Activated CD4-positive, alpha-beta T cell treated with anti-CD3 and anti-CD28 coated beads, Interleukin-2, amount 10 ng/mL, durations not matched to agents 24 days and 14 days (primary cell): Measurements from ENCODE around the gene SAMD10. TPM values are rescaled to one million over a fixed set of nuclear protein-coding genes. Genes with fewer than 3 reads are reported as not detected.
"Not testable (repeated sequence)": the region's sequence is repeated elsewhere in the genome, so short reads cannot be mapped to it uniquely, and the experiment has no call there.

ENCODE experiments used
- DNase-seq: peaks from one replicate; pipeline ENCODE4 v3.0.0; 2022
- H3K27ac Mint-ChIP-seq: one replicate; pipeline ENCODE4 v1.8.0; 2022; ENCODE audit warnings: mild to moderate bottlenecking, mixed read lengths
- H3K27me3 Mint-ChIP-seq: one replicate; pipeline ENCODE4 v1.8.0; 2022; ENCODE audit warnings: mixed read lengths
- H3K36me3 Mint-ChIP-seq: one replicate; pipeline ENCODE4 v1.8.0; 2022; ENCODE audit warnings: low read depth, mild to moderate bottlenecking, mixed read lengths
- H3K4me1 Mint-ChIP-seq: one replicate; pipeline ENCODE4 v1.8.0; 2021; ENCODE audit warnings: mixed read lengths
- H3K4me3 Mint-ChIP-seq: one replicate; pipeline ENCODE4 v1.8.0; 2022; ENCODE audit warnings: mild to moderate bottlenecking, moderate library complexity, mixed read lengths
- H3K9me3 Mint-ChIP-seq: one replicate; pipeline ENCODE4 v1.8.0; 2021; ENCODE audit warnings: mixed read lengths
- intact Hi-C: fragments of 100-400 bp; cut with micrococcal nuclease; formaldehyde crosslinking; loops from one replicate; pipeline ENCODE4 v1.15.1; 2023
- total RNA-seq: library from RNA; stranded (reverse); gene quantifications from 2 replicates; pipeline ENCODE4 v1.2.3, GENCODE V29; 2022

The SAMD10 gene
- 34.4 and 37.5 TPM in 2 replicates for total RNA-seq

DNA sequence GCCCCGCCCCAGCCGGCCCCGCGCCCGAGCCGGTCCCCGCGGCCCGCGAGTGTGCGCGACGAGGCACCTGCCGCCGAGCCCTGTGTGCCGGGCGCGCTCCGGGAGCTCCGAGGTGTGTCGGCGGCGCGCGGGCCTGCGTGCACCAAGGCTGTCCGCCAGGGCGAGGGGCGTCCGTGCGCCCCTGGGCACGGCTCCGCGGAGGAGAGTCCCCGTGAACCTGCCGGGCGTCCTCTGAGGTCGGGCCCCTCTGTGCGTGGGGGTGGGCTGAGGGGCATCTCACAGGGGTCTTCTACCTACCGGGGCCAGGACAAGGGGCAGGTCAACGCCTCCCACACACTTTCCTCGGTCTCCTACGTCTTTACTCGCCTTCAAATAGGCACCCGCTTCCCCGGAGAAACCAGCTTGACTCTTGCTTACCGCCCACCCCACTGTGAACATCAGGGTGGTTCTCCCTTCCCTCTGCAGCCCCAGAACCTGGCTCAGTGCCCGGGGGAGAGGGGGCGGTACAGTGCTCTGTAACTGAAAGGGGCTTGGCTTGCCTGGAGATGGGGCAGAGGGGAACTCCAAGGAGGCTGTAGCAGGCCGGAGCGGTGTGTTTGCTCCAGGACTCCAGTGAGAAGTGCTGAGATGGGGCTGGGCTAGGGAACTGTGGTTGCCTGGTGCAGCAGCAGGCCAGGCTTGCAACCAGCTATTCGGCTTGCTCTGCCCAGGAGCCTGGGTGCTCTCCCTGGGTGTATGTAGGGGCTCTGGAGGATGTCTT, at the start of gene SAMD10:
SAMD10 (minus strand) TSS at position 86 of the 760 bp plus-strand sequence. CDS start 175 bp downstream, outside the sequence.
- Mint-ChIP-seq H3K9me3 (no peaks in the 10 kb centered on the region), H3K27me3 (no peaks in the 10 kb centered on the region), H3K27ac (peak within 1 kb of the TSS; percentile 100), H3K36me3 (peaks cover 41% of the 10 kb centered on the region), H3K4me1 (peaks cover 61% of the 10 kb centered on the region), H3K4me3 (peak within 1 kb of the TSS; percentile 99)
- intact Hi-C loops: loop anchor here (1.0 to 10.0 kb wide), 8 partner anchors 59 to 442 kb away; partner anchors contain the start of genes DNAJC5, GMEB2, LIME1 and PTK6
- peak; percentile 90 for DNase-seq

DNA sequence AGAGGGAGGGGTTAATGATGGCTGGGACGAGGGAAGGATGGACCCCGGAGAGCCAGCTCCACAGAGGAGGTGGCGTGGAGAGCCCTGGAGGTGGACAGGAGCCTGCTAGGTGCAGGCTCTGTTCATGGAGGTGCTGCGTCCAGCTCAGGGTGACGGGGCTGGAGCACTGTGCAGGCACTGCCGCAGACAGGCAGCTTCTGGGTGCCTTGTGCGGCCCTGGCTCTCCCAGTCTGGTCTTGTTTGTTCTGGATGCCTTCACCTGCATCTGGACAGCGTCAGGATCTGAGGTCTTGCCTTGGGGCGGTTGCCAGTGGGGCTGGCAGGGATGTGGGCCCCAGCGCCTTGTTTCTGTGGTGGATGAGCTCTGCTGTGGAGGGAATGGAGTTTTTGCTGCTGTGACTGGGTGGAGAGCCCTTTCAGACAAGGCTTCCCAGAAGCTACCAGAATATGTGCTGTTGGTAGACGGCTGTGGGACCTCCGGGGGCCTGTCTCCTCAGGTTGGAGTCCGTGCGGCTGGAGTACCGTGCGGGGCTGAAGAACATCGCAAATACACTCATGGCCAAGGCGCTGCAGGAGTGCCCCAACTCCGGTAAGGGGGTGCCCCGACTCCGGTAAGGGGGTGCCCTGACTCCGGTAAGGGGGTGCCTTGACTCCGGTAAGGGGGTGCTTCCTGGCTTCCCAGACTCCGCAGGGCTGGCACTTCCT, 48.7 kb upstream of the SAMD10 start:
- Mint-ChIP-seq H3K27ac (no peak overlapping the region), H3K36me3 (peaks cover 59% of the 10 kb centered on the region), H3K4me1 (no peaks in the 10 kb centered on the region), H3K4me3 (no peak overlapping the region), H3K27me3 (no peaks in the 10 kb centered on the region), H3K9me3 (no peaks in the 10 kb centered on the region)
- no peak for DNase-seq
- intact Hi-C loops: no loop called here

DNA sequence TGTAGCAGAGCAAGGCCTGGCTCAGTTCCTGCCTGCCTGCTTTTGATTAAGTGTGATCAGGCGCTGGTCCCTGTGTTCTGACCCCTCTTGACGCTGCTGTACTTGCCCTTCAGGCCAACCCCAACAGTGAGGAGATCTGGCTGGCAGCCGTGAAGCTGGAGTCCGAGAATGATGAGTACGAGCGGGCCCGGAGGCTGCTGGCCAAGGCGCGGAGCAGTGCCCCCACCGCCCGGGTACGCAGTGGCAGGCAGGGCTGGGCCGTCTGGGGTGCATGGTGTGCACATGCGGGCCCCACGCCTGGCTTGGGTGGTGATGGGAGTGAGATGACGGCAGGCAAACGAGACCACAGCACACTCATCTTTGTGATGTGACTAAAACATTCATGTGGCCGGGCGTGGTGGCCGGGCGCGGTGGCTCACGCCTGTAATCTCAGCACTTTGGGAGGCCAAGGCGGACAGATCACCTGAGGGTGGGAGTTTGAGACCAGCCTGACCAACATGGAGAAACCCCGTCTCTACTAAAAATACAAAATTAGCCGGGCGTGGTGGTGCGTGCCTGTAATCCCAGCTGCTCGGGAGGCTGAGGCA, 46.5 kb upstream of the SAMD10 start:
- no peaks in the 10 kb centered on the region for H3K9me3 Mint-ChIP-seq
- intact Hi-C loops: no loop called here
- peaks cover 65% of the 10 kb centered on the region for H3K36me3 Mint-ChIP-seq
- H3K27ac Mint-ChIP-seq: no peak overlapping the region
- no peaks in the 10 kb centered on the region for H3K27me3 Mint-ChIP-seq
- H3K4me3 Mint-ChIP-seq: no peak overlapping the region
- H3K4me1 Mint-ChIP-seq: no peaks in the 10 kb centered on the region
- DNase-seq: no peak

DNA sequence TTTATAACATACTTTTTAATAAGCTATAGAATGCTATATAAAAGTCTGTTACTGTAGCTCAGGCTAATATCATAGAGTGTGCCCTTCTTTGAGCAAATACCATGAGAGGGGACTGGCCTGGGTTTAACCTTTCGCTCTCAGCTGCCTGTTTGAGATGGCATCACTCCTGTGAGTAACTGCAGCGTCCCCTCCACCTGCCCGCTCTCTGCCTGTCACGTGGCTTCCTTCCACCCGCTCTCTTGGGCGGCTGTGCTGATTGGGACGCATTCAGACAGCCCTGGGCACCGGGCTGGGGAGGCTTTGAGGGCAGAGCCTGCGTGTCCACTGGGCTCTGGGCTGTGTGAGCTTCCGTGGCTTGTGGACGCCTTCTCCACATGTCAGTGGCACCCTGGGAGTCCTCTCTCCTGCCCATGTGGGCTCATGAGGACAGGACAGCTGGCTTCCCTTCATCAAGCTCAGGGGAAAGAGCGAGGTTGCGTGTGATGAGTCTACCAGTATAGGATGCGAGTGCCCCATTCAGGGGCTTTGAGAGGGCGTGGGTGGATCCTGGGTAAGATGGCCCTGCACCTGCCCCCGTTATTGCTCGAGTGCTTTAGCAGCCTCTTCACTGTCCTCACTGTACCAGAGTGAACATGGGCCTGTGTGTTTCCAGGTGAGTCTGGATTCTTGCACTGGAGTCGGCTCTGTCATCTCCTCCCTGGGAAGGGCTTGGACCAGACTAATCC, 45.8 kb upstream of the SAMD10 start:
- no peaks in the 10 kb centered on the region for H3K9me3 Mint-ChIP-seq
- no peaks in the 10 kb centered on the region for H3K4me1 Mint-ChIP-seq
- no peak overlapping the region for H3K27ac Mint-ChIP-seq
- H3K4me3 Mint-ChIP-seq: no peak overlapping the region
- DNase-seq: no peak
- no peaks in the 10 kb centered on the region for H3K27me3 Mint-ChIP-seq
- intact Hi-C loops: no loop called here
- peaks cover 61% of the 10 kb centered on the region for H3K36me3 Mint-ChIP-seq

DNA sequence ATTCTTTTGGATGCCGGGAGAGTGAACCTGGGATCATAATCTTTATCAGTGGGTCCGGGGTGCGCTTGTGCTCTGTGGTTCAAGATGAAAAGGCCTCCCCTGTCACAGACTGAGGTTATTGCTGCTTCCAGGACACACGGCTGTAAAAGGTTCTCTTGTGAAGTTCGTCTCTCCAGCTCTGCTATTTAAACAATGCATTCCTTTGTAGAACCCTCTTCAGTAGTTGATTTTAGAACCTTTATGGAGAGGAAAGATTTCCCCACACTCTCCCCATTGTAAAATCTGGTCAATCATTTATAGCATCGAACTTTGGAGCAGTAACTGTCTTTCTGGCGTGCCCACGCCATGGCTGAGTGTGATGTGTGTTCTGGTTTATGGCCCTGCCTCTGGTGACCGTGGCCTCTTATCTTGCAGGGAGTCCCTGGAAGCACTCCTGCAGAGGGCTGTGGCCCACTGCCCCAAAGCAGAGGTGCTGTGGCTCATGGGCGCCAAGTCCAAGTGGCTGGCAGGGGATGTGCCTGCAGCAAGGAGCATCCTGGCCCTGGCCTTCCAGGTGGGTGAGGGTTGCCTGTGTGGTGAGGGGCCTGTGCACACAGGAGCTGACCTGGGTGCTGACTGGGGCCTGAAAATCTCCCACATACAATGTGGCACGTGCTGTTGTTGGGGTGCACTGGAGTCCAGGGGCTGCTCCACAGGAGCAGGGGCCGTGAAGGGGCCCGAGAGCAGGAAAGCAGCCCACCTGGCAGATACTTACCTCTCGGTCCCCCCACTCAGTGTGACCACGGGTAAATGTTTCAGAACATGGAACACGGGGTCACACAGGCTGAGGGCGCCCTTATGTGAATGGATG, 44.9 kb upstream of the SAMD10 start:
- no peak for DNase-seq
- Mint-ChIP-seq H3K36me3 (peaks cover 61% of the 10 kb centered on the region), H3K27me3 (no peaks in the 10 kb centered on the region), H3K27ac (no peak overlapping the region), H3K4me3 (no peak overlapping the region), H3K4me1 (no peaks in the 10 kb centered on the region), H3K9me3 (no peaks in the 10 kb centered on the region)
- intact Hi-C loops: no loop called here

DNA sequence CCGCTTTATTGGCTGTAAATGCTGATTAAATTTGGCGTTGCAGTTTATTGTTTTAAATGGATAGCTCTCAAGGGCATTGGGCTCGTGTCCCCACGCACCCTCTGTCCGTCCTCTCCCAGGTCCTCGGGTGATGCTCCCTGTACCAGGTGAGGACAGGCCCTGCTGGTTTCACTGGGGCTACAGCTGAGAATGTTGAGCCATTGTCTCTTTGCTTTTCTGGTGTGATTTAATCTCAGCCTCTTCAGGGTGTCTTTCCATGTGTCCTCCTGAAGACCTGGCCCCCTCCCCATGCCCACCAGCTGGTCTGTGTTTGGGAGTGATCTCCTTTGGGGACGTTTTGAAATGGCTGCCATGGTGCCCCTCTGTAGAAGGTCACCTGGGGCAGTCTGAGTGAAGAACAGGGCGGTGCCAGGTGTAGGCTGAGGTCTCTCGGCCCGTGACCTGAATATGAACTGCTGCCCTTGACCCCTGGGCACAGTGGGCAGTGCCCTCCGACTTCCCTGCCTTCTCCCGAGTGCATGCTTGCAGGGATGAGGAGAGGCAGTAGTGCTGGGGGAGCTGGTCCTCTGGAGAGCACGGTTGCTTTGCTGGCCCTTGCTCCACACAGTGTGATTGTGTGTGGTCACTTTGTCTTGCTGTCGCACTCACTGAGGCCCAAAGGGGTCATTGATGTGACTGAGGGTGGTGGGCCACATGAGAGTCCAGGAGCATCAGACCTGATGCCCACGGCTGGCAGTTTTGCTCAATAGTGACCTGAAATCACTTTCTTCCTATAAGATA, 44.1 kb upstream of the SAMD10 start:
- no peak overlapping the region for H3K4me3 Mint-ChIP-seq
- no peaks in the 10 kb centered on the region for H3K9me3 Mint-ChIP-seq
- H3K27ac Mint-ChIP-seq: no peak overlapping the region
- H3K36me3 Mint-ChIP-seq: peaks cover 63% of the 10 kb centered on the region
- H3K27me3 Mint-ChIP-seq: no peaks in the 10 kb centered on the region
- intact Hi-C loops: no loop called here
- no peaks in the 10 kb centered on the region for H3K4me1 Mint-ChIP-seq
- no peak for DNase-seq

DNA sequence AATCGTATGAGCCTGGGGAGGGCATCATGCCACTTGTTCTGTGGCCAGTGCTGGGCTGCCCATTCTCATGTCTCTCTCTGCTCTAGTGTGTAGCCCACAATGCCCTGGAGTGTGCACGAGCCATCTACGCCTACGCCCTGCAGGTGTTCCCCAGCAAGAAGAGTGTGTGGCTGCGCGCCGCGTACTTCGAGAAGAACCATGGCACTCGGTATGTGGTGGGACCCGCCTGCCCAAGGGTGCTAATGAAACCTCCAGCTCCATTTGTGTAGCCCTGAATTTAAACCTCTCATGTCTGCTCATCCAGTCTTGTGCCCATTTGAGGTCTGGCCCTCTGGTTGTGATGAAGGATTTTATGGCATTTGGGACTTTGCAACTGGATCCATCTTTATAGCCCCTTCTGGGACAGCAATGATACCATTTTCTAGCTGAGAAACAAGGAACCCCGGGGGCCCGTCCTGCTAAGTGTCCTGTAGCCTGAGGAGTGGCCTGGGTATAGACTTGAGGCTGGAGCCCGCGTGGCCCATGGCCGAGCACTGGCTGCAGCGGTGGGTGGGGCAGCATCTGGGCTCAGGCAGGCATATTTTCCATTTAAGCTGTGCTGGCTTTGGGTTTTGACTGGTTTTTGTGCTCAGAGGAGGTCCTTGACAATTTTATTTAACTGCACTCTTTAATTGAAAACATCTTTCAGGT, 43.4 kb upstream of the SAMD10 start:
- H3K4me1 Mint-ChIP-seq: no peaks in the 10 kb centered on the region
- no peaks in the 10 kb centered on the region for H3K9me3 Mint-ChIP-seq
- H3K27ac Mint-ChIP-seq: no peak overlapping the region
- H3K36me3 Mint-ChIP-seq: peaks cover 63% of the 10 kb centered on the region
- no peak overlapping the region for H3K4me3 Mint-ChIP-seq
- intact Hi-C loops: no loop called here
- H3K27me3 Mint-ChIP-seq: no peaks in the 10 kb centered on the region
- no peak for DNase-seq

DNA sequence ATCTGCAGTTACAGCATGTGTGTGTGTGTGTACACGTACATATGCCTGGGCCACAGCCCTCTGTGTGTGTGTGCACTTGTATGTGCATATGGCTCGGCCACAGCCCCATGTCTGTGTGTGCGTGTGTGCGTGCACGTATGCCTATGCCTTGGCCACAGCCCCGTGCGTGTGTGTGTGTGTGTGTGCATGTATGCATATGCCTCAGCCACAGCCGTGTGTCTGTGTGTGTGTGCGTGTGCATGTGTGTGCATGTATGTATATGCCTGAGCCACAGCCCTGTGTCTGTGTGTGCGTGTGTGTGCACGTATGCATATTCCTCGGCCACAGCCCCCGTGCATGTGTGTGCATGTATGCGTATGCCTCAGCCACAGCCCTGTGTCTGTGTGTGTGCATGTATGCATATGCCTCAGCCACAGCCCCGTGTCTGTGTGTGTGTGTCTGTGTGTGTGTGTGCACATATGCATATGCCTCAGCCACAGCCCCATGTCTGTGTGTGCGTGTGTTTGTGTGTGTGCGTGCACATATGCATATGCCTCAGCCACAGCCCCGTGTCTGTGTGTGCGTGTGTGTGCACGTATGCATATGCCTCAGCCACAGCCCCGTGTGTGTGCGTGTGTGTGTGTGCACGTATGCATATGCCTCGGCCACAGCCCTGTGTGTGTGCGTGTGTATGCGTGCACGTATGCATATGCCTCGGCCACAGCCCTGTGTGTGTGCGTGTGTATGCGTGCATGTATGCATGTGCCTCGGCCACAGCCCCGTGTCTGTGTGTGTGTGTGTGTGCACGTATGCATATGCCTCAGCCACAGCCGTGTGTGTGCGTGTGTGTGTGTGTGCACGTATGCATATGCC, 41.9 kb upstream of the SAMD10 start:
- no peak for DNase-seq
- H3K36me3 Mint-ChIP-seq: peaks cover 65% of the 10 kb centered on the region
- intact Hi-C loops: no loop called here

DNA sequence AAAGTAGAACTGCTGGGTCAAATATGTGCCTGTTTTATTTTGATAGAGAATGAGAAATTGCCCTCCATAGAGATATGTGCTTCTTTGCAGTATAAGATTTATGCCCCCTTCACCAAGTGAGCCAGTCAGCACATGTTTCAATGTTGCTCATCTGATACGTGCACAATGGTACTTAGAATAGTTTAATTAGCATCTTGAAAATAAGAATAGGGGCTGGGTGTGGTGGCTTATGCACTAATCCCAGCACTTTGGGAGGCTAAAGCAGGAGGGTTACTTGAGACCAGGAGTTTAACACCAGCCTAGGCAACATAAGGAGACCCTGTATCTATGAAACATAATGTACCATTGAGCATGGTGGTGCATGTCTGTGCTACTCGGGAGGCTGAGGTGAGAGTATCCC, 36.2 kb upstream of the SAMD10 start:
- Mint-ChIP-seq H3K9me3 (no peaks in the 10 kb centered on the region), H3K27me3 (no peaks in the 10 kb centered on the region), H3K4me1 (peaks cover 22% of the 10 kb centered on the region), H3K4me3 (no peak overlapping the region), H3K27ac (peak overlapping the region; percentile 20), H3K36me3 (peaks cover 54% of the 10 kb centered on the region)
- DNase-seq: no peak
- intact Hi-C loops: no loop called here

More for the DNA sequence above, 41.9 kb upstream of the SAMD10 start:
- Mint-ChIP-seq H3K27ac (no peak overlapping the region), H3K9me3 (no peaks in the 10 kb centered on the region), H3K4me3 (no peak overlapping the region), H3K4me1 (no peaks in the 10 kb centered on the region), H3K27me3 (no peaks in the 10 kb centered on the region)

DNA sequence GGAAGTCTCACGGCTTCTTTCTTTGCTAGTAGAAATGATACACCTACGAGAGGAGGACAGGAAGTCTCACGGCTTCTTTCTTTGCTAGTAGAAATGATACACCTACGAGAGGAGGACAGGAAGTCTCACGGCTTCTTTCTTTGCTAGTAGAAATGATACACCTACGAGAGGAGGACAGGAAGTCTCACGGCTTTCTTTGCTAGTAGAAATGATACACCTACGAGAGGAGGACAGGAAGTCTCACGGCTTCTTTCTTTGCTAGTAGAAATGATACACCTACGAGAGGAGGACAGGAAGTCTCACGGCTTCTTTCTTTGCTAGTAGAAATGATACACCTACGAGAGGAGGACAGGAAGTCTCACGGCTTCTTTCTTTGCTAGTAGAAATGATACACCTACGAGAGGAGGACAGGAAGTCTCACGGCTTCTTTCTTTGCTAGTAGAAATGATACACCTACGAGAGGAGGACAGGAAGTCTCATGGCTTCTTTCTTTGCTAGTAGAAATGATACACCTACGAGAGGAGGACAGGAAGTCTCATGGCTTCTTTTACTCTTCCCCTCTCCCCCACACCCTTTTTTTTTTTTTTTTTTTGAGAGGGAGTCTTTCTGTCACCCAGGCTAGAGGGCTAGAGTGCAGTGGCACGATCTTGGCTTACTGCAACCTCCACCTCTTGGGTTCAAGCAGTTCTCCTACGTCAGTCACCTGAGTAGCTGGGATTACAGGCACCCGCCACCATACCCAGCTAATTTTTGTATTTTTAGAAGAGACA, 33.1 kb upstream of the SAMD10 start:
- peaks cover 61% of the 10 kb centered on the region for H3K36me3 Mint-ChIP-seq
- DNase-seq, H3K9me3 Mint-ChIP-seq, H3K27me3 Mint-ChIP-seq, intact Hi-C loops: not testable (repeated sequence)
- peak overlapping the region; percentile 55 for H3K4me3 Mint-ChIP-seq
- H3K27ac Mint-ChIP-seq: peak overlapping the region; percentile 94
- peaks cover 38% of the 10 kb centered on the region for H3K4me1 Mint-ChIP-seq

DNA sequence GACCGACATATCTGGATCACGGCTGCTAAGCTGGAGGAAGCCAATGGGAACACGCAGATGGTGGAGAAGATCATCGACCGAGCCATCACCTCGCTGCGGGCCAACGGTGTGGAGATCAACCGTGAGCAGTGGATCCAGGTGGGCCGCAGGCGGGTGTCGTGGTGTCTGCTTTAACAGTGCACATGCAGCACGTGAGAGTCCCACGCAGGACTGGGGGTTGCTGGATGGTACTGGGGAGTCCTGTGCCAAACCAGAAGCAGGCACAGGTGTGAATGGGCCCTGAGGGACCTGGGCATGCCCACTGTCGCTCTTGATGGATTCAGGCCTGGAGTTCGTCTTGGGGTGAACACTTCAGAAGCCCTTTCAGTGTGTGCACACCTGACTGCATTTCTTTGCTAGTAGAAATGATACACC, 31.9 kb upstream of the SAMD10 start:
- Mint-ChIP-seq H3K27me3 (no peaks in the 10 kb centered on the region), H3K4me1 (peaks cover 38% of the 10 kb centered on the region)
- intact Hi-C loops: no loop called here

More for the DNA sequence above, 31.9 kb upstream of the SAMD10 start:
- peak; percentile 67 for DNase-seq
- Mint-ChIP-seq H3K27ac (peak overlapping the region; percentile 74), H3K9me3 (no peaks in the 10 kb centered on the region), H3K36me3 (peaks cover 68% of the 10 kb centered on the region), H3K4me3 (no peak overlapping the region)
